LNCAP (cell line): Measurements from ENCODE around the gene GNA12.

Experiments
- TF ChIP-seq, protein P1 (sequence below): fragments of 450-650 bp; IDR thresholded peaks from 2 replicates; pipeline ENCODE4 v1.5.1; 2017; ENCODE audit warnings: mild to moderate bottlenecking

The GNA12 gene

DNA sequence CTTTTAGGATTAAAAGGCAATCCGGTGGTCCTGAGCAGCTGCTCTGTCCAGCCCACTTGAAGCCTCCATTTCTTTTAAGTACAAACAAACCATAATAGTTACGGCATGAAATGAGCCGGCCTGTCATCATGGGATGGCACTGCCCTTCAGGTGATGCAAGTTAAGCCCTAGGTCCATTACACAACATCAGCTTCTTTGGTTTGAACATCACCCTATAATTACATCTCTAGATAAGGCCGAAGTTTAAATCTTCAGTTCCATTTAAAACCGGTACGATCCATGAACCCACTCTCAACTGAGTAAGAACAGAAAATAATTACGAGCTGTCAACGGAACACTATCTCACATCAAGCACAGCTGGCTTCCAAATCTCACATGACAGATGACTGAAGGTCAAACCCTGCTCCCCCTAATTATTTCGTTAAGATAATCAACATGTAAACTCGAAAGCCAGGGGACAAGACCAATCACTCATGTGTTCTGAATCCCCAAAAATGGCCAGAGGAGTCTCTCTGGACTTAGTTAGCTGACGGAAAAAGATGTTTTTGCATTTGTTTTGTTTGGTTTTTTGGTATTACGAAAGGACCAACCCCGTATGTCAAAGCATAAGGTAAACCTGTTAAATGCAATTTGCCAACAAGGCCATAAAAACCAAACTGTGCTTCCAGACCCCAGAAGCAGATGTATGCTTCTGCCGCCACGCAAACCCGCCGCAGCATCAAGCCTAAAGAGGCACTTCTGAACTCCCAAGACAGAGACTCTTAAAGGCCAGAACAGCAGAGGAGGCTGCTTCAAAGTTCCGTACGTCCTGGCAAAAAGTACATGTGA, 10.8 kb downstream of the GNA12 start:
- TF ChIP-seq, protein P1, sequence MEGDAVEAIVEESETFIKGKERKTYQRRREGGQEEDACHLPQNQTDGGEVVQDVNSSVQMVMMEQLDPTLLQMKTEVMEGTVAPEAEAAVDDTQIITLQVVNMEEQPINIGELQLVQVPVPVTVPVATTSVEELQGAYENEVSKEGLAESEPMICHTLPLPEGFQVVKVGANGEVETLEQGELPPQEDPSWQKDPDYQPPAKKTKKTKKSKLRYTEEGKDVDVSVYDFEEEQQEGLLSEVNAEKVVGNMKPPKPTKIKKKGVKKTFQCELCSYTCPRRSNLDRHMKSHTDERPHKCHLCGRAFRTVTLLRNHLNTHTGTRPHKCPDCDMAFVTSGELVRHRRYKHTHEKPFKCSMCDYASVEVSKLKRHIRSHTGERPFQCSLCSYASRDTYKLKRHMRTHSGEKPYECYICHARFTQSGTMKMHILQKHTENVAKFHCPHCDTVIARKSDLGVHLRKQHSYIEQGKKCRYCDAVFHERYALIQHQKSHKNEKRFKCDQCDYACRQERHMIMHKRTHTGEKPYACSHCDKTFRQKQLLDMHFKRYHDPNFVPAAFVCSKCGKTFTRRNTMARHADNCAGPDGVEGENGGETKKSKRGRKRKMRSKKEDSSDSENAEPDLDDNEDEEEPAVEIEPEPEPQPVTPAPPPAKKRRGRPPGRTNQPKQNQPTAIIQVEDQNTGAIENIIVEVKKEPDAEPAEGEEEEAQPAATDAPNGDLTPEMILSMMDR: no peak

GRCh38 chr7:2832461-2832860, 11.6 kb downstream of the GNA12 start:
- TF ChIP-seq, protein P1: no peak

DNA sequence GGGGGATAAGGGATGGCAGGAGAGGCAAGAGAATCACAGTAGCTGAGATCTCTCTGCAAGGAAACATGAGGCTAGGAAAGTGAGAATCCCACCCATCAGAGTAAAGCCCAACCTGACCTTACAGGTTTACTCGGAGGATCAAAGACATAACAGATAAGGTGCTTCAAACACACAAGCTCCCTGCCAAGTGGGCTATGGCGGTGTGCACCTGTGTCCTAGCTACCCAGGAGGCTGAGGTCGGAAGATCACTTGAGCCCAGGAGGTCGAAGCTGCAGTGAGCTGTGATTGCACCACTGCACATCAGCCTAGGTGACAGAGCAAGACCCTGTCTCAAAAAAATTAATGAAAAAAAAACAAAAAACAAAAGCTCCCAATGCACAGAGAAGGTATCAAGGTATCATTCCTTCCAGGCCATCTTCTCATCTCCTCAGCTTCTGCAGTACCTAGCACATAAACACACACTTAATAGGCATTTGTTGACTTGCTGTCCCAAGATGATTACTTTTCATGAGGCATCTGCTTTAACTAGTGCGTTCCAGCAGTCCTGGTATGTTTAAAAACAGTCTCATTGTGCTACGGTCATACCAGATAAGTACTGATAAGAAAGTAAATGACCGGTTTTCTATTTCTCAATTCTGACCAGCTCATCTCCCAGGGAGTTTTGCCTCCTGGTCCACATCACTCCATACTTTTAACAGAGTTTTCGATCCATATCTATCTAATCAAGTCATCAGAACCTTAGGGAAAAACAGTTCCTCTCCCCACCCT, 13.3 kb downstream of the GNA12 start:
- TF ChIP-seq, protein P1: no peak

DNA sequence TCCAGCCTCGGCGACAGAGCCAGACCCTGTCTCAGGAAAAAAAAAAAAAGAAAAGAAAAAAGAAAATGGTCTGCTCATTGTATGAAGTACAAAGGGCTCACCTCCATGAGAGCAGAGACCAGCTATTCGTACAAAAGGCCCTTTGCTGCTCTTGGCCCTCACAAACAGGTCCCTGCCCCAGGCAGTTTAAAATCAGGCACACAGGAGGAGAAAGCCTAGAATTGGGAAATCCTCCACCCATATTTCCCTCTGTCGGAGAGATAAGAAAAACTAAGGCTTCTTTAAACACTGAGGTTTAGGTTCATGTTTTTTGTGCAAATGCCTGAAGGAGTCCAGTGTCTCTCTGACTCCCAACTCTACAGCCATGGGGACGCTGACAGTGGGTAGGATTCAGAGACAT, 15.1 kb downstream of the GNA12 start:
- TF ChIP-seq, protein P1: no peak

- TF ChIP-seq, protein P1: no peak
Measured at GRCh38 chr7:2826771-2827170, 17.3 kb downstream of the GNA12 start.

DNA sequence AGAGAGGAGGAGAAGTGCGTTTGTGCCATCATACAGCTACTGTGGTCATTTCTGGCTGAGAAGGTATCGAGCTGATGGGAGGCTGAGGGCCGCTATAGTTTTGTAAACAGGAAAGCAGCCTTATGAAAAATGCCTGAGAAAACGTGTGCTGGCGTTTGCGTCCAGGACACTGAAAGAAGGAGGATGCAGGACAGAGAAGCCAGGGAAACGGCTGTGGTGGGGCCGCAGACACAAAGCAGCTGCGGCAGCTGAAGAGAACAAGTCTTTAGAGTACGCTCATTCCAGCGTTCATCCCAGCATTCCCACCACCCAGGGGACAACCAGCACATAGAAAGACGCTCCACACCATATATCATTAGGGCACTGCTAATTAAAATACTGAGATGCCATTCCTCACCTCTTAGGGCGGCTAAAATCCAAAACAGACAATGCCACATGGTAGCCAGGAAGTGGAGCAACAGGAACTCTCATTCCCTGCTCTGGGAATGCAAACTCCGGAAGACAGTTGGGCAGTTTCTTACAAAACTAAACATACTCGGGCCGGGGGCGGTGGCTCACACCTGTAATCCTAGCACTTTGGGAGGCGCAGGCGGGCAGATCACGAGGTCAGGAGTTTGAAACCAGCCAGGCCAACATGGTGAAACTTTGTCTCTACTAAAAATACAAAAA, 18.4 kb downstream of the GNA12 start:
- TF ChIP-seq, protein P1: no peak

DNA sequence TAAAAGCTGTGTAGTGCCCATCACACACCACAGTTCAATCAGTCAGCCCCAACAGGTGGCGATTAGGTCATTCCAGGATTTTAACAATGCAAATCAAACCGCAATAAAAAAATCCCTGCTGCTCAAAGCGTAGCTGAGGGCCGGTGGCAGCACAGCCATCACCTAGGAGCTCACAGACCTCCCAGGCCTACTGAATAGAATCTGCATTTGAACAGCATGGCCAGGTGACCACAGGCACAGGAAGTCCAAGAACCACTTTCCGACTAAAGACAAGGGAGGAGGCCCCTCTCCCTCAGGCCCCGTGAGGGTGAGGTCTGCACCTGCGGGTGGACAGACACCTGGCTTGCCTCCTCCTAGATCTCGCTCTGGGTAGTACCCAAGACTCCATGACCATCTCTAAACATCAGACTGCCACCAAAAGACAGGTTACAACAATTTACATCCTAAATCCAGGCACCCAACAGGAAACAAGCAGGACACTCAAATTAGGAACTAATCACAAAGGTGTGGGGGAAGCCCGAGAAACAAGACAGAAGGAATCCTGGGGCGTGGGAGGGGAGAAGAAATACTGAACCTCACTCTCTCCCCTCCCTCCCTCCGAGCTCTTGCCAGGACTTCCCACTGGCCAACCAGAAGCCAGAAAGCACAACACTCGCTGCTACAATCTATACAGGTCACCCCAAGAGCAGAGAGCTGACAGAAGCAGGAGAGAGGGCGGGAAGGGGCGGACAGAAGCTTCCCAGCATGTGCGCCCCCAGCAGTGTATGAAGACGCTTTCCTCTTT, 19.2 kb downstream of the GNA12 start:
- TF ChIP-seq, protein P1: no peak
